H1 (cell line): Measurements from ENCODE around the gene ST6GALNAC5. TPM values are rescaled to one million over a fixed set of nuclear protein-coding genes. Genes with fewer than 3 reads are reported as not detected.

ENCODE experiments used
- CTCF ChIA-PET: fragments of 300-600 bp; sonication (Branson Sonifier 250); formaldehyde crosslinking; loops from one replicate; lab custom pipeline; 2021; ENCODE audit not compliant: partially characterized antibody; lab: Charles Lee
- POLR2A ChIA-PET: fragments of 300-600 bp; sonication (Branson Sonifier 250); formaldehyde crosslinking; loops from one replicate; lab custom pipeline; 2021; ENCODE audit warnings: inconsistent platforms; ENCODE audit not compliant: partially characterized antibody; lab: Charles Lee
- DNase-seq, 2 experiments: peaks; one replicate each; pipeline versions ENCODE4 v3.0.0 to v3.0.0-alpha.2; 2010 to 2022; ENCODE audit warnings: low spot score in 2 of 2, low read depth in 1 of 2, mixed read lengths in 1 of 2
- FAIRE-seq: peaks from 2 replicates; lab custom pipeline; 2011; peaks lifted over from hg19 to GRCh38; lab: Jason Lieb, UNC
- H2AFZ ChIP-seq: 2 replicates; pipeline ENCODE4 v1.8.1; 2012; ENCODE audit warnings: low read length, inconsistent platforms
- H2AK5ac ChIP-seq: 2 replicates; pipeline ENCODE4 v1.6.1; 2013; ENCODE audit warnings: low read depth, low read length
- H2BK120ac ChIP-seq: replicated peaks from 2 replicates; pipeline ENCODE3; 2013; ENCODE audit warnings: low read depth, low read length, inconsistent platforms
- H2BK12ac ChIP-seq: 2 replicates; pipeline ENCODE4 v1.6.1; 2013; ENCODE audit warnings: low read depth, low read length
- H2BK15ac ChIP-seq: 2 replicates; pipeline ENCODE4 v1.6.1; 2013; ENCODE audit warnings: low read length
- H2BK20ac ChIP-seq: 2 replicates; pipeline ENCODE4 v1.6.1; 2013; ENCODE audit warnings: low read length
- H2BK5ac ChIP-seq: 2 replicates; pipeline ENCODE4 v1.6.1; 2013; ENCODE audit warnings: low read depth, low read length
- H3K14ac ChIP-seq: 2 replicates; pipeline ENCODE4 v1.6.1; 2013; ENCODE audit warnings: inconsistent platforms; ENCODE audit not compliant: insufficient read length
- H3K18ac ChIP-seq: 2 replicates; pipeline ENCODE4 v1.6.1; 2013; ENCODE audit warnings: low read length; ENCODE audit errors: extremely low read depth
- H3K23ac ChIP-seq: 2 replicates; pipeline ENCODE4 v1.6.1; 2013; ENCODE audit warnings: inconsistent platforms; ENCODE audit not compliant: insufficient read length
- H3K23me2 ChIP-seq: 2 replicates; pipeline ENCODE4 v1.6.1; 2013; ENCODE audit warnings: low read depth, low read length
- H3K27ac ChIP-seq: 2 replicates; pipeline ENCODE4 v1.6.1; 2011; ENCODE audit warnings: low read depth, low read length, inconsistent platforms
- H3K27me3 ChIP-seq, 4 experiments: replicated peaks in 1 of 4; 1 replicate in 1 of 4; 2 replicates in 3 of 4; pipeline versions ENCODE4 v1.6.1 to v1.8.1; 2011 to 2013; ENCODE audit warnings: low read length in 3 of 4, mild to moderate bottlenecking in 3 of 4, inconsistent platforms in 2 of 4, mixed read lengths in 2 of 4, moderate library complexity in 1 of 4; ENCODE audit not compliant: control insufficient read depth in 3 of 4, insufficient read depth in 3 of 4; ENCODE audit errors: extremely low read depth in 1 of 4
- H3K36me3 ChIP-seq, 4 experiments: 2 replicates each; pipeline versions ENCODE4 v1.6.1 to v1.8.1; 2011 to 2013; ENCODE audit warnings: mild to moderate bottlenecking in 4 of 4, low read length in 3 of 4, moderate library complexity in 2 of 4, control low read depth in 1 of 4, inconsistent platforms in 1 of 4; ENCODE audit not compliant: insufficient read depth in 4 of 4, control insufficient read depth in 2 of 4
- H3K4ac ChIP-seq: replicated peaks from 2 replicates; pipeline ENCODE3; 2013; ENCODE audit warnings: low read length, low read depth, mixed read lengths, inconsistent platforms; ENCODE audit not compliant: insufficient read length
- H3K4me1 ChIP-seq, 4 experiments: replicated peaks in 1 of 4; 1 replicate in 1 of 4; 2 replicates in 3 of 4; pipeline versions ENCODE4 v1.6.1 to v1.8.1; 2011 to 2013; ENCODE audit warnings: low read length in 3 of 4, inconsistent platforms in 2 of 4, mixed read lengths in 1 of 4; ENCODE audit not compliant: insufficient read depth in 4 of 4, control insufficient read depth in 3 of 4
- H3K4me2 ChIP-seq, 2 experiments: 2 replicates each; pipeline versions ENCODE4 v1.6.1 to v1.8.1; 2011 to 2013; ENCODE audit warnings: low read depth in 2 of 2, low read length in 2 of 2, control low read depth in 1 of 2, inconsistent platforms in 1 of 2, mild to moderate bottlenecking in 1 of 2; ENCODE audit not compliant: insufficient read depth in 1 of 2
- H3K4me3 ChIP-seq, 4 experiments: fragments of 200-600, 300-600 bp in 1 of 4; sonication (generic), shearing (Covaris generic), sonication (Bioruptor Twin) in 1 of 4; 2 replicates each; pipeline versions ENCODE4 v1.5.1 to v1.8.1; 2011 to 2016; ENCODE audit warnings: low read length in 4 of 4, low read depth in 3 of 4, control low read depth in 2 of 4, inconsistent platforms in 2 of 4, mild to moderate bottlenecking in 2 of 4, mixed read lengths in 1 of 4, moderate library complexity in 1 of 4; ENCODE audit not compliant: insufficient read depth in 2 of 4; ENCODE audit errors: extremely low read depth in 1 of 4
- H3K56ac ChIP-seq: replicated peaks from 2 replicates; pipeline ENCODE3; 2013; ENCODE audit warnings: low read depth, mild to moderate bottlenecking, mixed read lengths, low read length, inconsistent platforms; ENCODE audit not compliant: insufficient read length
- H3K79me1 ChIP-seq: 2 replicates; pipeline ENCODE4 v1.6.1; 2013; ENCODE audit warnings: low read depth, low read length, control low read depth
- H3K79me2 ChIP-seq, 2 experiments: 2 replicates each; pipeline versions ENCODE4 v1.6.1 to v1.8.1; 2012 to 2013; ENCODE audit warnings: low read length in 2 of 2, mild to moderate bottlenecking in 2 of 2, inconsistent platforms in 1 of 2; ENCODE audit not compliant: insufficient read depth in 2 of 2, control insufficient read depth in 1 of 2
- H3K9ac ChIP-seq, 4 experiments: replicated peaks in 1 of 4; 1 replicate in 1 of 4; 2 replicates in 3 of 4; pipeline versions ENCODE4 v1.6.1 to v1.8.1; 2011 to 2013; ENCODE audit warnings: low read depth in 3 of 4, low read length in 3 of 4, control low read depth in 2 of 4, mild to moderate bottlenecking in 2 of 4, moderate library complexity in 2 of 4, inconsistent platforms in 1 of 4; ENCODE audit errors: extremely low read depth in 1 of 4
- H3K9me3 ChIP-seq, 2 experiments: 2 replicates each; pipeline versions ENCODE4 v1.6.1 to v1.8.1; 2012 to 2013; ENCODE audit warnings: mild to moderate bottlenecking in 2 of 2, moderate library complexity in 2 of 2, control low read depth in 1 of 2, inconsistent platforms in 1 of 2, low read depth in 1 of 2, low read length in 1 of 2, mixed read lengths in 1 of 2; ENCODE audit not compliant: insufficient read depth in 2 of 2
- H4K20me1 ChIP-seq, 2 experiments: replicated peaks in 1 of 2; 2 replicates each; pipeline versions ENCODE3 to v1.8.1; 2011 to 2013; ENCODE audit warnings: inconsistent platforms in 2 of 2, low read length in 2 of 2, mild to moderate bottlenecking in 1 of 2; ENCODE audit not compliant: insufficient read depth in 2 of 2, control insufficient read depth in 1 of 2
- H4K5ac ChIP-seq: 2 replicates; pipeline ENCODE4 v1.6.1; 2013; ENCODE audit warnings: low read length, low read depth, mixed read lengths, inconsistent platforms; ENCODE audit not compliant: insufficient read length
- H4K8ac ChIP-seq: 2 replicates; pipeline ENCODE4 v1.8.0; 2013; ENCODE audit warnings: mild to moderate bottlenecking, moderate library complexity, low read length, inconsistent platforms; ENCODE audit not compliant: insufficient read depth; ENCODE audit errors: extremely low read depth
- H4K91ac ChIP-seq: replicated peaks from 2 replicates; pipeline ENCODE3; 2013; ENCODE audit warnings: low read length, mixed read lengths, inconsistent platforms; ENCODE audit not compliant: insufficient read length
- HDAC2 ChIP-seq, 2 experiments: fragments of 300-600 bp in 1 of 2; sonication (generic) in 1 of 2; IDR thresholded peaks; 2 replicates each; pipeline ENCODE4 v1.6.1; 2011 to 2012; ENCODE audit warnings: low read depth in 2 of 2, low read length in 2 of 2, mild to moderate bottlenecking in 2 of 2, moderate library complexity in 2 of 2, borderline replicate concordance in 1 of 2, inconsistent platforms in 1 of 2
- KDM4A ChIP-seq: IDR thresholded peaks from one replicate; pipeline ENCODE4 v1.7.1; 2012; ENCODE audit warnings: low read depth, mild to moderate bottlenecking, moderate library complexity, low read length, inconsistent platforms; ENCODE audit not compliant: severe bottlenecking
- WGBS, 2 experiments: shearing (Covaris generic) in 1 of 2; methylation state at CpG; one replicate each; pipeline versions ENCODE4 v1.1.6 to v1.1.7; 2013 to 2015; ENCODE audit warnings: low lambda C conversion rate in 2 of 2, mixed read lengths in 2 of 2, inconsistent platforms in 1 of 2, low coverage in 1 of 2, missing lambda C conversion rate in 1 of 2; ENCODE audit not compliant: insufficient replicate concordance in 2 of 2, insufficient coverage in 1 of 2, insufficient read length in 1 of 2; ENCODE audit errors: extremely low coverage in 1 of 2, missing lambda C conversion rate in 1 of 2; 5-methylcytosine and 5-hydroxymethylcytosine counted together
- polyA plus RNA-seq, 7 experiments: library from polyadenylated mRNA; depleted of rRNA in 3 of 7; stranded (reverse) in 5 of 7; unstranded in 2 of 7; fragments of >200 nt in 5 of 7; fragments of 200-250 nt in 2 of 7; gene quantifications; 1 replicate in 5 of 7; 2 replicates in 1 of 7; 4 replicates in 1 of 7; pipeline versions ENCODE4 v1.2.1 to v1.2.3, GENCODE V29; 2011 to 2013; ENCODE audit warnings: missing spikeins in 2 of 7, mixed read lengths in 2 of 7
- total RNA-seq: library from RNA; stranded (reverse); fragmentation: NEBNext Ultra II Directional; extraction: Animal tissue kit (Norgen Biotek cat#: 25700); gene quantifications from 2 replicates; pipeline ENCODE4 v1.2.1, GENCODE V29; 2021

ST6GALNAC5 gene
- total and polyA plus RNA-seq, 2 of the 8 experiments (the other 6 are each of a cell fraction or from before 2014, with no cell fraction given): 6.2 to 7.3 TPM

GRCh38 chr1:76938304-76938703 is 71.0 kb downstream of the ST6GALNAC5 start:
- no peaks in the 10 kb centered on the region for H3K36me3 ChIP-seq
- H3K56ac ChIP-seq: no peak overlapping the region
- H3K79me2 ChIP-seq: no peaks in the 10 kb centered on the region
- WGBS, 2 experiments: 77% methylated on average over 2 of the region's 2 CpGs; no CpG with 5 or more reads in 1 of the 2 experiments
- no peak overlapping the region for H4K8ac ChIP-seq
- no peak overlapping the region for H4K91ac ChIP-seq
- no peak overlapping the region for H3K18ac ChIP-seq
- no peaks in the 10 kb centered on the region for H3K79me1 ChIP-seq
- H3K4me2 ChIP-seq: no peak overlapping the region
- no peak overlapping the region for H2BK120ac ChIP-seq
- H2AK5ac ChIP-seq: no peak overlapping the region
- H3K27ac ChIP-seq: no peak overlapping the region
- H3K4me3 ChIP-seq: no peak overlapping the region
- H3K9me3 ChIP-seq: no peaks in the 10 kb centered on the region
- no peak overlapping the region for H2BK20ac ChIP-seq
- H3K23me2 ChIP-seq: no peaks in the 10 kb centered on the region; the same call in 1 of the 2 replicates
- H2AFZ ChIP-seq: no peak overlapping the region
- H4K5ac ChIP-seq: no peak overlapping the region
- no peak overlapping the region for H3K23ac ChIP-seq
- H2BK15ac ChIP-seq: no peak overlapping the region
- no peak overlapping the region for H3K4ac ChIP-seq
- no peak overlapping the region for H3K14ac ChIP-seq
- no peak overlapping the region for H3K9ac ChIP-seq
- FAIRE-seq (no peak), DNase-seq (no peak)
- H3K4me1 ChIP-seq: peaks cover 0 to 5% (median under 1%) of the 10 kb centered on the region in 4 experiments; a peak in 1 of 7 replicates
- no peak overlapping the region for H2BK12ac ChIP-seq
- CTCF ChIA-PET: no interaction called here
- no peak overlapping the region for H2BK5ac ChIP-seq
- H3K27me3 ChIP-seq: no peaks in the 10 kb centered on the region
- TF ChIP-seq KDM4A (no peak), HDAC2 (IDR thresholded peaks at IDR 0.05; ENCODE audit: borderline replicate concordance in 1 of 2, low read depth in 2 of 2, low read length in 2 of 2) (no peak)
- H4K20me1 ChIP-seq: no peaks in the 10 kb centered on the region
- POLR2A ChIA-PET: no interaction called here
